Liver (tissue), 9 donors: ENCODE data around the gene C2CD5. TPM values are rescaled to one million over a fixed set of nuclear protein-coding genes. Genes with fewer than 3 reads are reported as not detected.

Source experiments
- DNase-seq: peaks from one replicate; pipeline ENCODE4 v3.0.0-alpha.2; 2017; ENCODE audit warnings: low spot score
- H3K27ac ChIP-seq, 2 donors: one replicate each; pipeline ENCODE4 v1.7.0; 2013; ENCODE audit warnings: inconsistent platforms in 2 of 2, low read length in 2 of 2, control low read depth in 1 of 2, low read depth in 1 of 2, mild to moderate bottlenecking in 1 of 2
- H3K27me3 ChIP-seq, 4 donors: one replicate each; pipeline versions ENCODE4 v1.6.1 to v1.7.0; 2013; ENCODE audit warnings: low read length in 3 of 4, inconsistent platforms in 1 of 4, mild to moderate bottlenecking in 1 of 4, moderate library complexity in 1 of 4; ENCODE audit not compliant: control insufficient read depth in 4 of 4, insufficient read depth in 4 of 4
- H3K36me3 ChIP-seq, 4 donors: one replicate each; pipeline versions ENCODE4 v1.6.1 to v1.7.0; 2013; ENCODE audit warnings: low read length in 3 of 4, mild to moderate bottlenecking in 3 of 4, low read depth in 1 of 4, moderate library complexity in 1 of 4; ENCODE audit not compliant: control insufficient read depth in 4 of 4, insufficient read depth in 3 of 4
- H3K4me1 ChIP-seq, 4 donors: one replicate each; pipeline versions ENCODE4 v1.6.1 to v1.7.0; 2013; ENCODE audit warnings: low read length in 3 of 4, mild to moderate bottlenecking in 3 of 4, moderate library complexity in 1 of 4; ENCODE audit not compliant: control insufficient read depth in 4 of 4, insufficient read depth in 4 of 4
- H3K4me3 ChIP-seq, 3 donors: one replicate each; pipeline versions ENCODE4 v1.6.1 to v1.7.0; 2013; ENCODE audit warnings: low read length in 3 of 3, control low read depth in 1 of 3, low read depth in 1 of 3, mild to moderate bottlenecking in 1 of 3
- H3K9ac ChIP-seq, 2 donors: one replicate each; pipeline ENCODE4 v1.7.0; 2013; ENCODE audit warnings: low read length in 2 of 2, mild to moderate bottlenecking in 2 of 2, moderate library complexity in 2 of 2, control low read depth in 1 of 2, low read depth in 1 of 2
- H3K9me3 ChIP-seq, 4 donors: one replicate each; pipeline versions ENCODE4 v1.6.1 to v1.7.0; 2013; ENCODE audit warnings: low read length in 3 of 4; ENCODE audit not compliant: control insufficient read depth in 4 of 4
- EGR1 ChIP-seq, 2 donors: IDR thresholded peaks; 2 replicates each; pipeline ENCODE4 v1.6.1; 2016 to 2018; ENCODE audit warnings: antibody characterized with exemption in 2 of 2, low read depth in 2 of 2
- FOXA1 ChIP-seq: IDR thresholded peaks from 2 replicates; pipeline ENCODE4 v1.6.1; 2016; ENCODE audit warnings: antibody characterized with exemption
- FOXA2 ChIP-seq: IDR thresholded peaks from 2 replicates; pipeline ENCODE4 v1.6.1; 2016; ENCODE audit warnings: antibody characterized with exemption
- GABPA ChIP-seq, 2 donors: IDR thresholded peaks in 1 of 2; conservative IDR thresholded peaks in 1 of 2; 2 replicates each; pipeline ENCODE4 v1.6.1; 2016; ENCODE audit warnings: antibody characterized with exemption in 2 of 2, mild to moderate bottlenecking in 1 of 2, moderate library complexity in 1 of 2
- HNF4A ChIP-seq, 2 donors: conservative IDR thresholded peaks; 2 replicates each; pipeline ENCODE4 v1.6.1; 2016; ENCODE audit warnings: antibody characterized with exemption in 2 of 2, mild to moderate bottlenecking in 2 of 2
- HNF4G ChIP-seq: IDR thresholded peaks from 2 replicates; pipeline ENCODE4 v1.6.1; 2016; ENCODE audit warnings: antibody characterized with exemption
- JUND ChIP-seq, 2 donors: IDR thresholded peaks; 2 replicates each; pipeline ENCODE4 v1.6.1; 2016; ENCODE audit warnings: antibody characterized with exemption in 2 of 2
- NR2F2 ChIP-seq: IDR thresholded peaks from 2 replicates; pipeline ENCODE4 v1.6.1; 2016; ENCODE audit warnings: antibody characterized with exemption
- RAD21 ChIP-seq, 2 donors: IDR thresholded peaks; 2 replicates each; pipeline ENCODE4 v1.6.1; 2016; ENCODE audit warnings: antibody characterized with exemption in 2 of 2, mild to moderate bottlenecking in 2 of 2
- RXRA ChIP-seq, 2 donors: IDR thresholded peaks; 2 replicates each; pipeline ENCODE4 v1.6.1; 2017 to 2018; ENCODE audit warnings: antibody characterized with exemption in 2 of 2, mild to moderate bottlenecking in 1 of 2
- SP1 ChIP-seq: IDR thresholded peaks from 2 replicates; pipeline ENCODE4 v1.6.1; 2018; ENCODE audit warnings: antibody characterized with exemption, mild to moderate bottlenecking
- TAF1 ChIP-seq: conservative IDR thresholded peaks from 2 replicates; pipeline ENCODE4 v1.6.1; 2016; ENCODE audit warnings: antibody characterized with exemption, mild to moderate bottlenecking
- YY1 ChIP-seq: IDR thresholded peaks from 2 replicates; pipeline ENCODE4 v1.6.1; 2016; ENCODE audit warnings: antibody characterized with exemption, mild to moderate bottlenecking
- WGBS: extraction: QIAGEN DNeasy Blood & Tissue Kit; methylation state at CpG from one replicate; pipeline ENCODE4 v1.1.7; 2013; 5-methylcytosine and 5-hydroxymethylcytosine counted together
- polyA plus RNA-seq, 2 donors: library from polyadenylated mRNA; stranded (reverse) in 1 of 2; unstranded in 1 of 2; fragments of 200-250 nt in 1 of 2; fragments of >200 nt in 1 of 2; fragmentation: Nextera tagmentation in 1 of 2; extraction: Ambion mirVana in 1 of 2; gene quantifications; one replicate each; pipeline versions ENCODE4 v1.2.1 to v1.2.3, GENCODE V29; 2013 to 2015
- total RNA-seq, 2 donors: library from RNA; depleted of rRNA; stranded (reverse); fragments of >200 nt; gene quantifications; one replicate each; pipeline ENCODE4 v1.2.3, GENCODE V29; 2014
- TF ChIP-seq, protein P1 (sequence below): IDR thresholded peaks from 2 replicates; pipeline ENCODE4 v1.6.1; 2016; ENCODE audit warnings: antibody characterized with exemption
- TF ChIP-seq, protein P2 (sequence below): IDR thresholded peaks from 2 replicates; pipeline ENCODE4 v1.6.1; 2016; ENCODE audit warnings: antibody characterized with exemption, mild to moderate bottlenecking
- TF ChIP-seq, protein P3 (sequence below): IDR thresholded peaks from 2 replicates; pipeline ENCODE4 v1.6.1; 2016; ENCODE audit warnings: antibody characterized with exemption
- TF ChIP-seq, protein P4 (sequence below): fragments of 150-350 bp; IDR thresholded peaks from 2 replicates; pipeline ENCODE4 v1.5.1; 2017; ENCODE audit warnings: improper control_type of control experiment, low read depth, low read length; ENCODE audit not compliant: missing input control
- TF ChIP-seq, protein P5 (sequence below): IDR thresholded peaks from 2 replicates; pipeline ENCODE4 v1.6.1; 2016; ENCODE audit warnings: antibody characterized with exemption
- donor health status: healthy.
- donor health status: healthy.
- donor health status: healthy.
- donor health status: healthy.
- donor health status: healthy.

C2CD5 gene, protein sequence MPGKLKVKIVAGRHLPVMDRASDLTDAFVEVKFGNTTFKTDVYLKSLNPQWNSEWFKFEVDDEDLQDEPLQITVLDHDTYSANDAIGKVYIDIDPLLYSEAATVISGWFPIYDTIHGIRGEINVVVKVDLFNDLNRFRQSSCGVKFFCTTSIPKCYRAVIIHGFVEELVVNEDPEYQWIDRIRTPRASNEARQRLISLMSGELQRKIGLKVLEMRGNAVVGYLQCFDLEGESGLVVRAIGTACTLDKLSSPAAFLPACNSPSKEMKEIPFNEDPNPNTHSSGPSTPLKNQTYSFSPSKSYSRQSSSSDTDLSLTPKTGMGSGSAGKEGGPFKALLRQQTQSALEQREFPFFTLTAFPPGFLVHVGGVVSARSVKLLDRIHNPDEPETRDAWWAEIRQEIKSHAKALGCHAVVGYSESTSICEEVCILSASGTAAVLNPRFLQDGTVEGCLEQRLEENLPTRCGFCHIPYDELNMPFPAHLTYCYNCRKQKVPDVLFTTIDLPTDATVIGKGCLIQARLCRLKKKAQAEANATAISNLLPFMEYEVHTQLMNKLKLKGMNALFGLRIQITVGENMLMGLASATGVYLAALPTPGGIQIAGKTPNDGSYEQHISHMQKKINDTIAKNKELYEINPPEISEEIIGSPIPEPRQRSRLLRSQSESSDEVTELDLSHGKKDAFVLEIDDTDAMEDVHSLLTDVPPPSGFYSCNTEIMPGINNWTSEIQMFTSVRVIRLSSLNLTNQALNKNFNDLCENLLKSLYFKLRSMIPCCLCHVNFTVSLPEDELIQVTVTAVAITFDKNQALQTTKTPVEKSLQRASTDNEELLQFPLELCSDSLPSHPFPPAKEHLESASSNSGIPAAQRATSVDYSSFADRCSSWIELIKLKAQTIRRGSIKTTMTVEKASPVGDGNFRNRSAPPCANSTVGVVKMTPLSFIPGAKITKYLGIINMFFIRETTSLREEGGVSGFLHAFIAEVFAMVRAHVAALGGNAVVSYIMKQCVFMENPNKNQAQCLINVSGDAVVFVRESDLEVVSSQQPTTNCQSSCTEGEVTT
- total RNA-seq (10 to 100 TPM; 17.9 to 25.0 TPM), polyA plus RNA-seq (1 to 10 TPM; 5.8 to 8.5 TPM)

DNA sequence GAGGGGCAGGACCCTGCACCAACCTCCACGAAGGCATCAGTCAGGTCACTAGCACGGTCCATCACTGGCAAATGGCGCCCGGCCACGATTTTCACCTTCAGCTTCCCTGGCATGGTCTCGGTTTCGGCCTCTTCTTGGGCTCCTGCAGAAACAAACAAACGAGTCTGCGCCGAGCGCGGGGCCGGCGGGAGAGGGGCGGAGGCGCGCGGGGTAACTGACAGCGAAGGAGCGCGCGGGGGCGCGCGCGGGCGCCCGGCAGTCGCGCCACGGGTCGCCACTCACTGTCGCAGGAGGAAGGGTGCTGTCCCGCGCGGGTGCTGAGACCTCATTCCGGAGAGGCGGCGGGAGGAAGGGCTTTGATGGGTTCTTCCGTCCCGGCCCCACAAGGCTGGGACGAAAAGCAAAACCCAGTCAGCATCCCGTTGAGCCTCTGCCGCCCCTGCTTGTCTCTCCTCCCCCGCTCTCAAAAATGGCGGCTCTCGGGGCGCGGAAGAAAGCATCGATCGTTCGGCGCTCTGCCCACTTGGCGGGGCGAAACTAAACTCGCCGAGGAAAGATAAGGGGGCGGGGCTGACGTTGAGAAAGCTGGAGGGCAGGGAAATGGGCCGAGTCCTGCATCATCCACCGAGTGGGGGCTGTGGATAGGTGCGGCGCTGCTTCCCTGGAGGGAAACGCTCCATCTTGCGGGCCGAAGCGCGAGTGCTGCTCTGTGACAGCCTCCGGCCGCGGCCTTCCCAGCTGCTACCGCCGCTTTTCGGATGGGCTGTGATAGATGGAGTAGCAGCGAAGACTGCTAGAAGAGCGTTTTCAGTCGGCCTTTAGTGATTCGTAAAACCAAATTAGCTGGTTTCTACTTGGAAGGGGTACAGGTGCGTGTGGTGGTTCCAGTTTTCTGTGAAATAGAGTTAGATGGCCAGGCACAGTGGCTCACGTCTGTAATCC lies at the start of gene C2CD5:
C2CD5 (minus strand) TSS at position 505 of the 942 bp plus-strand sequence; CDS start at position 113, 392 bp downstream.
- H3K9ac ChIP-seq, result peak within 1 kb of the TSS; percentile 52 to 62
- WGBS, result 2% methylated on average over 80 of the region's 80 CpGs
- peak; percentile 94 for DNase-seq
- no peaks in the 10 kb centered on the region for H3K9me3 ChIP-seq
- peaks cover 0 to 14% (median 10%) of the 10 kb centered on the region in 4 donors for H3K4me1 ChIP-seq
- H3K4me3 ChIP-seq, result peak within 1 kb of the TSS; percentile 79 to 88 (median 82)
- H3K36me3 ChIP-seq, result no peaks in the 10 kb centered on the region
- H3K27ac ChIP-seq, result peak within 1 kb of the TSS; percentile 88 to 95
- no peaks in the 10 kb centered on the region for H3K27me3 ChIP-seq
- TF ChIP-seq, protein P1, sequence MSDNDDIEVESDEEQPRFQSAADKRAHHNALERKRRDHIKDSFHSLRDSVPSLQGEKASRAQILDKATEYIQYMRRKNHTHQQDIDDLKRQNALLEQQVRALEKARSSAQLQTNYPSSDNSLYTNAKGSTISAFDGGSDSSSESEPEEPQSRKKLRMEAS, result peak; percentile 62
- TF ChIP-seq HNF4A (conservative IDR thresholded peaks at IDR 0.05) (peak; percentile 49 to 54), EGR1 (IDR thresholded peaks at IDR 0.05; ENCODE audit: low read depth in 2 of 2) (peak; percentile 82 to 85), FOXA2 (no peak), TAF1 (no peak), GABPA (IDR thresholded peaks at IDR 0.05 in 1 of 2, conservative IDR thresholded peaks at IDR 0.05 in 1 of 2) (no peak), FOXA1 (peak; percentile 55), SP1 (peak; percentile 79), RXRA (IDR thresholded peaks at IDR 0.05) (peak; percentile 50 to 54), NR2F2 (peak; percentile 53), RAD21 (IDR thresholded peaks at IDR 0.05) (peak; percentile 57 to 69), JUND (IDR thresholded peaks at IDR 0.05) (peak; percentile 38 to 40), HNF4G (no peak), YY1 (peak; percentile 99)
- TF ChIP-seq, protein P2, sequence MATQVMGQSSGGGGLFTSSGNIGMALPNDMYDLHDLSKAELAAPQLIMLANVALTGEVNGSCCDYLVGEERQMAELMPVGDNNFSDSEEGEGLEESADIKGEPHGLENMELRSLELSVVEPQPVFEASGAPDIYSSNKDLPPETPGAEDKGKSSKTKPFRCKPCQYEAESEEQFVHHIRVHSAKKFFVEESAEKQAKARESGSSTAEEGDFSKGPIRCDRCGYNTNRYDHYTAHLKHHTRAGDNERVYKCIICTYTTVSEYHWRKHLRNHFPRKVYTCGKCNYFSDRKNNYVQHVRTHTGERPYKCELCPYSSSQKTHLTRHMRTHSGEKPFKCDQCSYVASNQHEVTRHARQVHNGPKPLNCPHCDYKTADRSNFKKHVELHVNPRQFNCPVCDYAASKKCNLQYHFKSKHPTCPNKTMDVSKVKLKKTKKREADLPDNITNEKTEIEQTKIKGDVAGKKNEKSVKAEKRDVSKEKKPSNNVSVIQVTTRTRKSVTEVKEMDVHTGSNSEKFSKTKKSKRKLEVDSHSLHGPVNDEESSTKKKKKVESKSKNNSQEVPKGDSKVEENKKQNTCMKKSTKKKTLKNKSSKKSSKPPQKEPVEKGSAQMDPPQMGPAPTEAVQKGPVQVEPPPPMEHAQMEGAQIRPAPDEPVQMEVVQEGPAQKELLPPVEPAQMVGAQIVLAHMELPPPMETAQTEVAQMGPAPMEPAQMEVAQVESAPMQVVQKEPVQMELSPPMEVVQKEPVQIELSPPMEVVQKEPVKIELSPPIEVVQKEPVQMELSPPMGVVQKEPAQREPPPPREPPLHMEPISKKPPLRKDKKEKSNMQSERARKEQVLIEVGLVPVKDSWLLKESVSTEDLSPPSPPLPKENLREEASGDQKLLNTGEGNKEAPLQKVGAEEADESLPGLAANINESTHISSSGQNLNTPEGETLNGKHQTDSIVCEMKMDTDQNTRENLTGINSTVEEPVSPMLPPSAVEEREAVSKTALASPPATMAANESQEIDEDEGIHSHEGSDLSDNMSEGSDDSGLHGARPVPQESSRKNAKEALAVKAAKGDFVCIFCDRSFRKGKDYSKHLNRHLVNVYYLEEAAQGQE, result peak; percentile 81
- TF ChIP-seq, protein P3, sequence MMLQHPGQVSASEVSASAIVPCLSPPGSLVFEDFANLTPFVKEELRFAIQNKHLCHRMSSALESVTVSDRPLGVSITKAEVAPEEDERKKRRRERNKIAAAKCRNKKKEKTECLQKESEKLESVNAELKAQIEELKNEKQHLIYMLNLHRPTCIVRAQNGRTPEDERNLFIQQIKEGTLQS, result peak; percentile 50
- TF ChIP-seq, protein P4, sequence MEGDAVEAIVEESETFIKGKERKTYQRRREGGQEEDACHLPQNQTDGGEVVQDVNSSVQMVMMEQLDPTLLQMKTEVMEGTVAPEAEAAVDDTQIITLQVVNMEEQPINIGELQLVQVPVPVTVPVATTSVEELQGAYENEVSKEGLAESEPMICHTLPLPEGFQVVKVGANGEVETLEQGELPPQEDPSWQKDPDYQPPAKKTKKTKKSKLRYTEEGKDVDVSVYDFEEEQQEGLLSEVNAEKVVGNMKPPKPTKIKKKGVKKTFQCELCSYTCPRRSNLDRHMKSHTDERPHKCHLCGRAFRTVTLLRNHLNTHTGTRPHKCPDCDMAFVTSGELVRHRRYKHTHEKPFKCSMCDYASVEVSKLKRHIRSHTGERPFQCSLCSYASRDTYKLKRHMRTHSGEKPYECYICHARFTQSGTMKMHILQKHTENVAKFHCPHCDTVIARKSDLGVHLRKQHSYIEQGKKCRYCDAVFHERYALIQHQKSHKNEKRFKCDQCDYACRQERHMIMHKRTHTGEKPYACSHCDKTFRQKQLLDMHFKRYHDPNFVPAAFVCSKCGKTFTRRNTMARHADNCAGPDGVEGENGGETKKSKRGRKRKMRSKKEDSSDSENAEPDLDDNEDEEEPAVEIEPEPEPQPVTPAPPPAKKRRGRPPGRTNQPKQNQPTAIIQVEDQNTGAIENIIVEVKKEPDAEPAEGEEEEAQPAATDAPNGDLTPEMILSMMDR, result peak; percentile 35
- TF ChIP-seq, protein P5, sequence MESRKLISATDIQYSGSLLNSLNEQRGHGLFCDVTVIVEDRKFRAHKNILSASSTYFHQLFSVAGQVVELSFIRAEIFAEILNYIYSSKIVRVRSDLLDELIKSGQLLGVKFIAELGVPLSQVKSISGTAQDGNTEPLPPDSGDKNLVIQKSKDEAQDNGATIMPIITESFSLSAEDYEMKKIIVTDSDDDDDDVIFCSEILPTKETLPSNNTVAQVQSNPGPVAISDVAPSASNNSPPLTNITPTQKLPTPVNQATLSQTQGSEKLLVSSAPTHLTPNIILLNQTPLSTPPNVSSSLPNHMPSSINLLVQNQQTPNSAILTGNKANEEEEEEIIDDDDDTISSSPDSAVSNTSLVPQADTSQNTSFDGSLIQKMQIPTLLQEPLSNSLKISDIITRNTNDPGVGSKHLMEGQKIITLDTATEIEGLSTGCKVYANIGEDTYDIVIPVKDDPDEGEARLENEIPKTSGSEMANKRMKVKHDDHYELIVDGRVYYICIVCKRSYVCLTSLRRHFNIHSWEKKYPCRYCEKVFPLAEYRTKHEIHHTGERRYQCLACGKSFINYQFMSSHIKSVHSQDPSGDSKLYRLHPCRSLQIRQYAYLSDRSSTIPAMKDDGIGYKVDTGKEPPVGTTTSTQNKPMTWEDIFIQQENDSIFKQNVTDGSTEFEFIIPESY, result peak; percentile 55
